Stomach (tissue), 4 donors: ENCODE results near the gene ARHGAP15.

Experiments used
- POLR2A ChIP-seq, 4 donors: fragments of 450-650 bp; IDR thresholded peaks; one replicate each; pipeline ENCODE4 v1.6.1; 2016; ENCODE audit warnings: antibody characterized with exemption in 4 of 4, control low read depth in 2 of 4, mild to moderate bottlenecking in 1 of 4, moderate library complexity in 1 of 4
- POLR2AphosphoS5 ChIP-seq, 3 donors: sonication (generic); formaldehyde crosslinking; IDR thresholded peaks; one replicate each; pipeline ENCODE4 v1.6.1; 2016; ENCODE audit warnings: antibody characterized with exemption in 3 of 3
- TF ChIP-seq, protein P1 (sequence below), 7 experiments: fragments of 450-650 bp in 4 of 7; fragments of 200-600 bp in 3 of 7; sonication (generic) in 3 of 7; IDR thresholded peaks; one replicate each; pipeline ENCODE4 v1.5.1; 2016 to 2019; ENCODE audit warnings: antibody characterized with exemption in 7 of 7, control low read depth in 2 of 7, mild to moderate bottlenecking in 1 of 7

- TF ChIP-seq, protein P1, sequence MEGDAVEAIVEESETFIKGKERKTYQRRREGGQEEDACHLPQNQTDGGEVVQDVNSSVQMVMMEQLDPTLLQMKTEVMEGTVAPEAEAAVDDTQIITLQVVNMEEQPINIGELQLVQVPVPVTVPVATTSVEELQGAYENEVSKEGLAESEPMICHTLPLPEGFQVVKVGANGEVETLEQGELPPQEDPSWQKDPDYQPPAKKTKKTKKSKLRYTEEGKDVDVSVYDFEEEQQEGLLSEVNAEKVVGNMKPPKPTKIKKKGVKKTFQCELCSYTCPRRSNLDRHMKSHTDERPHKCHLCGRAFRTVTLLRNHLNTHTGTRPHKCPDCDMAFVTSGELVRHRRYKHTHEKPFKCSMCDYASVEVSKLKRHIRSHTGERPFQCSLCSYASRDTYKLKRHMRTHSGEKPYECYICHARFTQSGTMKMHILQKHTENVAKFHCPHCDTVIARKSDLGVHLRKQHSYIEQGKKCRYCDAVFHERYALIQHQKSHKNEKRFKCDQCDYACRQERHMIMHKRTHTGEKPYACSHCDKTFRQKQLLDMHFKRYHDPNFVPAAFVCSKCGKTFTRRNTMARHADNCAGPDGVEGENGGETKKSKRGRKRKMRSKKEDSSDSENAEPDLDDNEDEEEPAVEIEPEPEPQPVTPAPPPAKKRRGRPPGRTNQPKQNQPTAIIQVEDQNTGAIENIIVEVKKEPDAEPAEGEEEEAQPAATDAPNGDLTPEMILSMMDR (IDR thresholded peaks at IDR 0.05) = no peak
- TF ChIP-seq POLR2A (IDR thresholded peaks at IDR 0.05) = no peak
- TF ChIP-seq POLR2AphosphoS5 (IDR thresholded peaks at IDR 0.05) = no peak
These were observed 368.5 kb downstream of the ARHGAP15 start for GRCh38 chr2:143497726-143498125.
